Neural crest cell (in vitro differentiated cells): ENCODE results near the gene EEF1AKMT4. TPM values are rescaled to one million over a fixed set of nuclear protein-coding genes. Genes with fewer than 3 reads are reported as not detected.

Experiments used
- DNase-seq: peaks from one replicate; pipeline ENCODE4 v3.0.0; 2021; ENCODE audit warnings: low read depth, mixed read lengths, low spot score
- H3K27ac Mint-ChIP-seq: one replicate; pipeline ENCODE4 v1.8.0; 2021; ENCODE audit warnings: mild to moderate bottlenecking, mixed read lengths; ENCODE audit not compliant: unreplicated experiment
- H3K27me3 Mint-ChIP-seq: 2 replicates; pipeline ENCODE4 v1.8.0; 2021; ENCODE audit warnings: low read depth, mild to moderate bottlenecking, mixed read lengths
- H3K36me3 Mint-ChIP-seq: 2 replicates; pipeline ENCODE4 v1.8.0; 2021; ENCODE audit warnings: low read depth, mild to moderate bottlenecking, mixed read lengths
- H3K4me1 Mint-ChIP-seq: 2 replicates; pipeline ENCODE4 v1.8.0; 2021; ENCODE audit warnings: mixed read lengths
- H3K4me3 Mint-ChIP-seq: one replicate; pipeline ENCODE4 v1.8.0; 2021; ENCODE audit warnings: mild to moderate bottlenecking, mixed read lengths
- H3K9me3 Mint-ChIP-seq: 2 replicates; pipeline ENCODE4 v1.8.0; 2021; ENCODE audit warnings: mixed read lengths
- CTCF ChIP-seq: fragments of 200-600 bp; sonication (generic); conservative IDR thresholded peaks from 2 replicates; pipeline ENCODE4 v1.5.0; 2021; ENCODE audit warnings: antibody characterized with exemption, mild to moderate bottlenecking
- long read RNA-seq: library from polyadenylated mRNA; unstranded; transcript quantifications from one replicate; pipeline ENCODE4 v2.0.0, GENCODE V29; 2020
- total RNA-seq: library from RNA; stranded (reverse); gene quantifications from 2 replicates; pipeline ENCODE4 v1.2.1, GENCODE V29; 2021

EEF1AKMT4 gene
- total RNA-seq, result 3.4 and 3.9 TPM in 2 replicates
- long read RNA-seq, partial matches to known transcripts, result 0 of 3 reads
- long read RNA-seq, other reads (novel, unspliced or antisense), result 2 of 3 reads

DNA sequence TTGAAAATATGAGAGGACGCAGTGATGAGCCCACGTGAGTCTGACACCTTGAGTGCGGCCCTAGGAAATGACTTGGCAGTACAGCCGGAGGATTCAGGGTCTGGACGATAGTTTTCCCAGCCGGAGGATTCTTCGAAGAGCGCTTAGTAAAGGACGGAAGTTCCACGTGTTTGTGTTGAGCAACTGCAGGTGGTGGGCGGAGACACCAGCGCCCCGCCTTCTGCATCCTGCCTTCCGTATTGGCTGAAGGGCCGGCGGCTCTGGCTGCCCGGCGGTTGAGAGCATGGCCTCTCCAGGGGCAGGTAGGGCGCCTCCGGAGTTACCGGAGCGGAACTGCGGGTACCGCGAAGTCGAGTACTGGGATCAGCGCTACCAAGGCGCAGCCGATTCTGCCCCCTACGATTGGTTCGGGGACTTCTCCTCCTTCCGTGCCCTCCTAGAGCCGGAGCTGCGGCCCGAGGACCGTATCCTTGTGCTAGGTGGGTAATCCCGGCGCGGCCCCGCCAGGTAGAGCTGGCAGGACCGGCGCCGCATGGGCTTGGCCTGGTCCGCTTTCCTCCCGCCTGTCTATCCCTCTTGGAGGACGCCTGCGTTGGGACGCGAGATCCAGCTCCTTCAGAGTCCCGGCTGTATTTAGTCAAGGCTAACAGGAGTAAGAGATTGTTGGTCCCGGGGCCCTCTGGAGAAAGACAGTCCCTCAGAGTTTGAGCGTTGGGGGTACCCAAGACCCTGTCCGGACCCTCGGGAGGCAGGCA is at the start of gene EEF1AKMT4:
Gene EEF1AKMT4, plus strand, starts transcription at position 261 of the 755 bp plus-strand sequence. Its CDS starts 23 bp downstream, at position 284.
- peak; percentile 85 for DNase-seq
- peak within 1 kb of the TSS; percentile 97 for H3K4me3 Mint-ChIP-seq
- peaks cover 6% of the 10 kb centered on the region for H3K27me3 Mint-ChIP-seq
- no peaks in the 10 kb centered on the region for H3K36me3 Mint-ChIP-seq
- H3K9me3 Mint-ChIP-seq, result no peaks in the 10 kb centered on the region
- H3K27ac Mint-ChIP-seq, result peak within 1 kb of the TSS; percentile 99
- peak; percentile 65 for TF ChIP-seq CTCF
- peaks cover 17% of the 10 kb centered on the region for H3K4me1 Mint-ChIP-seq

DNA sequence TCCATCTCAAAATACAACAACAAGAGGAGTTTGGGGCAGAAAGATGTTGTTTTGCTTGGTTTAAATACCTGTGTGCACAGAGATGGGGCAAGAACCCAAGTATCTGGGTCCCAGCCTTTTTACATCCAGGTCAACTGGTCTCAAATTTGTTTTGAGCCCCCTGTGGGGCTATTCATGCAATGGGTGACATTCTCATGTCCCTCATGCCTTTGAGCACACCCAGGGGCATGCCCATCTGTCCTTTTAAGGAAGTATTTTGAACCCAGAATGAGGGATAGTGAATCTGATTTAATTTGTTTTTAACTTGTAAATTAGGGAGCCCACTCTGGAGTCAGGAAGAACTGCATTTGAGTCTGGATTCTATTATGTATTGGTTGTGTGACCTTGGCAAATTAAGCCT is 48.6 kb upstream of the EEF1AKMT4 start:
- TF ChIP-seq CTCF, result no peak

DNA sequence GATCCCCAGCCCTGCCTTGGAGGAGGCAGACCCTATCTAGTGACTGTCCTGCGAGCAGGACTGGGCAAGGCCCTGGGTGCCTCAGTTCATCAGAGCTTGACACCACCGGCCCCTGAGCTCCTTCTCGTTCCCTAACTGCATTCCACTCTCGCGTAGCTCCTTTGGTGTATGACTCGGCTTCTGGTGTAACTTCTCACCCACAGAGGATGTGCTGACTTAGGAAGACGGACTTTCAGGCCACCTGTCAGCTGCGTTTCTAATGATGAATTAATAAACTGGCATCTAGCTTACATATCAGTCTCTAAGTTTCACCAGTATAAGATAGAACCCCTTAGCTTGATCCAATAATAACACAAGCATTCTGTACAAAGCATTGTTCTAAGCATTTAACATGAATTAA is 45.9 kb upstream of the EEF1AKMT4 start:
- Mint-ChIP-seq H3K4me3 (no peak overlapping the region), H3K27ac (no peak overlapping the region)
- DNase-seq, result no peak

More for the DNA sequence above, 48.6 kb upstream of the EEF1AKMT4 start:
- no peak overlapping the region for H3K27ac Mint-ChIP-seq
- H3K36me3 Mint-ChIP-seq, result no peaks in the 10 kb centered on the region
- H3K27me3 Mint-ChIP-seq, result peaks cover 4% of the 10 kb centered on the region
- DNase-seq, result no peak
- no peaks in the 10 kb centered on the region for H3K9me3 Mint-ChIP-seq
- H3K4me3 Mint-ChIP-seq, result no peak overlapping the region
- no peaks in the 10 kb centered on the region for H3K4me1 Mint-ChIP-seq

DNA sequence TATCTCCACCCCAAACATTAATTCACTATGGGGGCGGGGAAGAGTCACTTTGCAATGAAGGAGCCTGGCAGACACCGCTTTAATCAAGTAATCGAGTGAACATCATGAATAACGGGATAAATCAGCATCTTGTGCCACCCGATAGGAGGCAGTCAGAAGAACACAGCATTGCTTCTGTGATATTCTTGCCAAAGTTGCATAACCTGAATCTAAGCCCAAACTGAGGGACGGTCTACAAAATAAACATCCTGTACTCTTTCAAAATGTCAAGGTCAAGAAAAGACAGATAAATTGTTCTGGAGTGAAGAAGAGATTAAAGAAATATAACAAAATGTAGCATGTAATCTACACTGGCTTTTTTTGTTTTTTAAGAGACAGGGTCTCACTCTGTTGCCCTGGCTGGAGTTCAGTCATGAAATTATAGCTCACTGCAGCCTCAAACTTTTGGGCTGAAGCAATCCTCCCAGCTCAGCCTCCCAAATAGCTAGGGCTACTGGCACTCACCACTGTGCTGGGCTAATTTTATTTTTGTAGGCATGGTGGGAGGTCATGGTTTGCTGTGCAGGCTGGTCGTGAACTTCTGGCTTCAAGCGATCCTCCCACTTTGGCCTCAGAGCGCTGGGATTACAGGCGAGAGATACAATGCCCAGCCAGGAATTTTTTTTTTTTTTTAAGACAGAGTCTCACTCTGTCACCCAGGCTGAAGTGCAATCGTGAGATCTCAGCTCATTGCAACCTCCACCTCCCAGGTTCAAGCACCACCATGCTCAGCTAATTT is 40.1 kb upstream of the EEF1AKMT4 start:
- TF ChIP-seq CTCF, result no peak
- Mint-ChIP-seq H3K27me3 (peaks cover 47% of the 10 kb centered on the region), H3K27ac (no peak overlapping the region), H3K4me1 (no peaks in the 10 kb centered on the region), H3K36me3 (no peaks in the 10 kb centered on the region), H3K9me3 (no peaks in the 10 kb centered on the region), H3K4me3 (no peak overlapping the region)
- DNase-seq, result no peak

More for the DNA sequence above, 45.9 kb upstream of the EEF1AKMT4 start:
- H3K9me3 Mint-ChIP-seq, result no peaks in the 10 kb centered on the region
- no peaks in the 10 kb centered on the region for H3K4me1 Mint-ChIP-seq
- H3K36me3 Mint-ChIP-seq, result no peaks in the 10 kb centered on the region
- TF ChIP-seq CTCF, result no peak
- H3K27me3 Mint-ChIP-seq, result peaks cover 21% of the 10 kb centered on the region

- Mint-ChIP-seq H3K27ac (no peak overlapping the region), H3K27me3 (peaks cover 46% of the 10 kb centered on the region), H3K4me1 (no peaks in the 10 kb centered on the region), H3K36me3 (no peaks in the 10 kb centered on the region), H3K9me3 (no peaks in the 10 kb centered on the region), H3K4me3 (no peak overlapping the region)
- no peak for TF ChIP-seq CTCF
- DNase-seq, result no peak
These were observed 38.2 kb upstream of the EEF1AKMT4 start for GRCh38 chr3:184211297-184211696.
